Measurements from ENCODE around the gene CENPU.
"Not testable (repeated sequence)": the region's sequence is repeated elsewhere in the genome, so short reads cannot be mapped to it uniquely, and the experiment has no call there.

The CENPU gene

DNA sequence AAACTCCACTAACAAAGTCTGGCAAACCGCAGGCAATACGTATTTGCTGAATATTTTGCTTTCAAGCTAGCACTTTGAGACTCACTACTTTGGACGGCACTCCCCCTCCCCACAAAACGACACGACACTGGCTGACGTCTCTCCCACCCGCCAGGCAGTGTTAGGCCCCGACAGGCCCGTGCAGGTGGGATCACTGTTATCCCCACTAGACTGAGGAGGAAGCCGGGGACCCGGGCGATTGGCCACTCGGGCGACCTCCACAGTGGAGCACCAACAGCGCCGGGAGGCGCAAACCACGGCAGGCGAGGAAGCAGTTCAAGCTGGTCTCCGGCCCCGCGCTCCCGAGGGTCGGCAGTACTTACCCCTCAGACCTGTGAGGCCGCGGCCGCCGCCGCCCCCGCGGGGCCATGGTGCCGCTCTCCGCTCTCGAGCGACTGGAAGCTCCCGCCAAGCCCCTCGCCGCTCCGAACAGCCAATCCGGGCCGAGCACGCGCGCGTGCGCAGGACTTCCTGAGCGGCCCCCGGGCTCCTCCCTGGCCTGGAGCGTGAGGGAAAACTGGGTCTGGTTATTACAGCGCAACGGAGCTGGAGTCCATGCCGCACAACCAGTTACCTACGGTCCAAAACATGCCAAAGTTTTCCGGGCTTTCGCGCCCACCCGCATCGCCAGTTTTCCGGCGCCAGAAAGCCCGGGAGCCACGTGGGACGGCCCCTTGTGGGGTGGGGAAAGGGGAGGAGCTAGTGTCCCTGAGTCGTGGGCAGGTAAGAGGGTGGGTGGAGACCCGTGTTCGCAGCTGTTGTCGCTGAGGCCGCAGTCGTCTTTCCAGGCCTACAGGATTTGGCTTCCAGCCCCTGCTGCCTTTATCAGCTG lies at the start of gene CENPU:
CENPU (minus strand) TSS at position 443 of the 871 bp plus-strand sequence; CDS start at position 409, 34 bp downstream.
- DNase-seq, result peak; percentile 91

DNA sequence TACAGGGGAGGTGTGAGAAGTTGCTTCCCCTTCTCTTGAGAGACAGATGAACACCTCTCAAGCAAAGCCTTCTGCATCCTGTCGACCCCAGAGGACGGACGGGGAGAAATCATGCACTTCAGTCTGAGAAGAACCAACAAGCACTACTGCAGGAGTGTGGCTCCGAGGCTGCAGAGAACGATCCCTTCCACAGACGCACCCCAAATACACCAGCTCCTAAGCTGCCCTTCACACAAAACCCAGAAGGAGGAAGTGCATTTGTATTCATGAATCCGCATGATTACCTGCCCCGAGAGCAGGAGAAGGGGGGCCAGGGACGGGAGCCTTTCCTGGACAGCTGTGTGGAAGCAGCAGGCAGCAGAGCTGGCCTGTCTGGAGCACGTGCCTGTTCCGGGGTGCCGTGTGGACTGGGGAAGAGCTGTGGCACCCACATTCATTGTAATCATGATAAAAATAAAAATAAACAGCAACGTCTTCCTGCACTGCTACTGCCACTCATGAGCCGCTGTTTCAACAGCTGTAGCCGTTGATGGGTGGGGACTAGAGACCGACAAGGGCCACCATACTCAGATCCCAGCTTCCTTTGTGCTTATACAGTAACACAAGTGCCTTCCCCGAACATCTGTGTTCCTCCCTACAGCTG lies 49.0 kb upstream of the CENPU start:
- no peak for DNase-seq

GRCh38 chr4:184779160-184779559 lies 45.3 kb upstream of the CENPU start:
- DNase-seq, result not testable (repeated sequence)

GRCh38 chr4:184778325-184778724 lies 44.4 kb upstream of the CENPU start:
- no peak for DNase-seq

DNA sequence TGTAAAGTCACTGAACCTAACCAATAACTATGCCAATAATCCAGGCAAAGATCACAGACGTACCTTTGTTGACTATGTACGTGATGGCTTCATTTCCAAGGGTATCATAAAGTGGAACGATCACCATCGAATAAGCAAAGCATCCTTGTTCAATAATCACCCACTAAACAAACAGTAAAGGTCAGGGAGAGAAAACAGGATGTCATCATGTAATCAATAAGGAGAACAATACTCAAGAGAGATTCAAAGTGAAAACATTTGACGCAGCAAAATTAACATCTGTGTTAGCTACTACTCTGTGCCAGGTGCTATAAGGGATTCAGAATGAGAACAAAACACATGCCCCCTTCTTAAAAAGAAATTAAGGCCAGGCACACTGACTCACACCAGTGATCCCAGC lies 42.9 kb upstream of the CENPU start:
- no peak for DNase-seq

GRCh38 chr4:184775854-184776555 lies 42.1 kb upstream of the CENPU start:
- DNase-seq, result no peak

DNA sequence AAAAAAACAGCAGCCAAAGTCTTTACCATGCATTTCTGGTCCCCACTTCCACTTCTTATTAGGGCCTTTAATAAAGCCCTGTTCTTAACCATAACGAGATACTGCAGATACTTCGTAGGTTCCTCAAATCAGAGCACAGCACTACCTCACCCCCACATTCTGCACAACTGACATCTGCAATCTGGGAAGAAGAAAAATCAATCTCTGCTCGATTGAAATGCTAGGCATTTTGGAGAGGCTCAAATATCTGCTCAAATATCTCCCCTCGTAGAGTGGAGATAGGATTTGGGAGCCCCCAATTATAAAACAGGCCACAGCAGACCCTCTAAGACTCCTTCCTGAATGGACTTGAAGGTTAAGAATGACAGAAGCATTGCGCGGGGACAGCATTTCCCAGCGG lies 40.3 kb upstream of the CENPU start:
- DNase-seq, result no peak

GRCh38 chr4:184771416-184771815 lies 37.5 kb upstream of the CENPU start:
- DNase-seq, result no peak

- no peak for DNase-seq
These were observed 35.4 kb upstream of the CENPU start for GRCh38 chr4:184769141-184769765.

DNA sequence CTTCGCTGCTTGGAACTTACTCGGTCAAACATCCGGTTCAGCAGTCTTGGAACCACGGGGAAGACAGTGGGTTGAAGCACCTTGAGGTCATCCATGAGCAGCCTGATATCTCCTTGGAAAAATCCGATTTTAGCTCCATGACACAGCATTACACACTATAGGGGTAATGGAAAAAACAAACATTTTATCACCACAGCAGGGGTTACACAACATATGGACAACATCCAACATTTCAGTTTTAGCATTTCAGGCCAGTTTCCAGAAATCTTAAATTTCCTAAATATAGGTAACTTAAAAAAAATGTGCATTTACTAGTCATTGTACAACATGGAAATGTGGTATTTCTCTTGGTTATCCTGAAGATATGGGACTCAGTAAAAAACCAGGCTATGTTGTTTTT lies 34.4 kb upstream of the CENPU start:
- no peak for DNase-seq

GRCh38 chr4:184766446-184766845 lies 32.5 kb upstream of the CENPU start:
- DNase-seq, result no peak

- DNase-seq, result no peak
These were observed 31.8 kb upstream of the CENPU start for GRCh38 chr4:184765473-184766340.

GRCh38 chr4:184764601-184765000 lies 30.7 kb upstream of the CENPU start:
- DNase-seq, result no peak

DNA sequence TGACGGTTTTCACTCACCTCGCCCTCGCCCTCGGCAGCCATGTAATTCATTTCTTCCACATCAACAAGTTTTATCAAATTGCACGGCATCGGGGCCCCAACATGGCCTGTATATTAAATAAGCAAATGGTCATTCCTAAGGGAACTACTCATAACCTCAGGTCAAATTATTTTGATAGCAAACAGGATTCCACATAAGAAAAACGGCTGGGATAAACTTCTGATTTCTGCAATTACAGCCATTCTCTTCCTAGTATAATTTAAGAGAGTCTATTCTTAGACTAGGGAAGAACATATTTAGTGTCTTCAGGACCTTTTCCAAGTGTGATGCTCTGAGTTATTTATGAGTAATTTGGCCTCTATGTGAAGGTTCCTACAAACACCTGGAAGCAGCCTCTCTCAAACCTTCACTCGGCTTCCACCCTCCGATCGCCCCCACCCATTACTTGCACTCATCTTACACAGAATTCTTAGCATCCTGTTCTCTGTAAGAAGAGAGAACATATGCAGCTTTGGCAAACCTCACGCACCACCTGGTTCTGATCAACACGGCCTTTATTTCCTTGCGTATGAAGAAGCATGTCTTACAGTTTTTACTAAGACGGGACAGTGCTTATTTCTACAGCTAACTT lies 29.4 kb upstream of the CENPU start:
- DNase-seq, result no peak

- DNase-seq, result no peak
These were observed 28.2 kb upstream of the CENPU start for GRCh38 chr4:184762100-184762499.

GRCh38 chr4:184760681-184761080 lies 26.8 kb upstream of the CENPU start:
- DNase-seq, result no peak

DNA sequence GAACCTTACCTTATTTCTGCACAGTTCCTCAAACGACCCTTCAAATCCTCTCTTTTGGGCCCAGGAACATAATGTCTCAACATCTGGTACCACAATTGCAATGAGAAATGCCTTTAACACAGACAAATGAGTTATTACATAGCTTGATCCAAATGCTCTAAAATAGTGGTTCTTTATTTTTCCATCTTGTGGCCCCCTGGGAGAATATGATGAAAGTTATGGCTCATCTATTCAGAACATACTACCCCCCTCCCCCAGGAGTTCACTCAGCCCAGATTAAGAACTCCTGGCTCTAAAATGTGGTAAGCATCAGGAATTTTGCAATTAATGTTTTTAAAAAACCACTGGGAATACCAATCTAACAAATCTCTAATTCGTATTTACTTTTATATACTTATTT lies 23.9 kb upstream of the CENPU start:
- no peak for DNase-seq

DNA sequence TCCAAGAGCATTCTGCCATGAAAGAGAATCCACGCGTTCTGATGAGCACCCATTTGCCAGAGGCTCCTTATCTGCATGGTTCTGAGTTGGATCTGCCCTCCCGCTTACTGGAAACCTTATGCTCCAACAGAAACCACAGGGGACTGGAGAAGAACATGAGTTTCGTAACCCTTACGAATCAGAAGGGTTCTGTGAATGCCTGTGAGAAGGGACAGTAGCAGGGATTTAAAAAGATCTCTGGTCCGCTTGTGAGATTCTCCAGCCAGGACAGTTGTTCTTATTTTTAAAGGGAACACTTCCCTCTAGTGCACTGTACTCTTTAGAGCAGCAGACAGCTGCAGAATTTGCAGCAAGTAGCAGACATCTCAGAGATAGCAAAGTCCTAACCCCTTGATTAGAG lies 22.5 kb upstream of the CENPU start:
- no peak for DNase-seq

- DNase-seq, result no peak
These were observed 21.4 kb upstream of the CENPU start for GRCh38 chr4:184755278-184755677.

- DNase-seq, result no peak
These were observed 18.8 kb upstream of the CENPU start for GRCh38 chr4:184752496-184753275.

DNA sequence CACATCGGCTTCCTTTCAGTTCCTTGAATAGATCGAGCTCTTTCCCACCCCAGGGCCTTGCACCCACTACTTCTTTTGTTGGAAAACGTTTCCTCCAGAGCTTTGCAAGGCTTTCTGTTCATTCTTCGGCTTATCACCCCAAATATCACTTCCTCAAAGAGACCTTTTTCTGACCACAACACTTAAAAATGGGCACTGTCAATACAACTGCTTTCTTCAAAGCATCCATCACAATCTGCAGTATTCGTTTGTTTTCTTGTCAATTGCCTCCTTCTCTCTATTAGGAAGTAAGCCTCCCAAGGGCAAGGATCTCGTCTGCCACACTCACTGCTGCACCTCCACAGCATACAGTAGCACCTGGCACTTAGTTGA lies 17.7 kb upstream of the CENPU start:
- no peak for DNase-seq

Measured in NK-92 treated with Interleukin-12 subunit alpha and Interleukin-12 subunit beta, amount 100 ng/mL, for 24 hours (cell line).